Caco-2 (cell line): ENCODE results near the gene LRP6. TPM values are rescaled to one million over a fixed set of nuclear protein-coding genes. Genes with fewer than 3 reads are reported as not detected.
"Not testable (repeated sequence)": the region's sequence is repeated elsewhere in the genome, so short reads cannot be mapped to it uniquely, and the experiment has no call there.

Experiments used
- Bru-seq: library from RNA; stranded (reverse); fragments of 400-500 nt; gene quantifications from one replicate; lab custom pipeline; 2021; lab: Mats Ljungman, UMichigan
- BruChase-seq, 2 experiments: library from RNA; stranded (reverse); fragments of 400-500 nt; gene quantifications; one replicate each; lab custom pipeline; 2021; lab: Mats Ljungman, UMichigan
- BruUV-seq: library from RNA; stranded (reverse); fragments of 400-500 nt; replicated peaks from 2 replicates; lab custom pipeline; 2021; lab: Mats Ljungman, UMichigan
- CTCF ChIA-PET: fragments of 300-600 bp; sonication (Branson Sonifier 250); formaldehyde crosslinking; loops from one replicate; lab custom pipeline; 2022; ENCODE audit warnings: antibody characterized with exemption; lab: Charles Lee
- POLR2A ChIA-PET: fragments of 300-600 bp; sonication (Branson Sonifier 250); formaldehyde crosslinking; loops from one replicate; lab custom pipeline; 2022; ENCODE audit warnings: antibody characterized with exemption; lab: Charles Lee
- DNase-seq, 2 experiments: peaks; one replicate each; pipeline versions ENCODE4 v3.0.0 to v3.0.0-alpha.2; 2020 to 2022
- H3K27me3 ChIP-seq: replicated peaks from 2 replicates; pipeline ENCODE4 v1.6.0; 2011; ENCODE audit warnings: low read length; ENCODE audit not compliant: control insufficient read depth, insufficient read depth
- H3K36me3 ChIP-seq: 2 replicates; pipeline ENCODE4 v1.5.1; 2011; ENCODE audit warnings: low read length; ENCODE audit not compliant: control insufficient read depth, insufficient read depth
- H3K4me1 ChIP-seq: fragments of 250-450 bp; sonication (Bioruptor Pico); 2 replicates; pipeline ENCODE4 v1.5.1; 2020; ENCODE audit warnings: mild to moderate bottlenecking
- H3K4me3 ChIP-seq: 2 replicates; pipeline ENCODE4 v1.5.1; 2011; ENCODE audit warnings: low read depth, mild to moderate bottlenecking, control low read depth, low read length
- H3K9me3 ChIP-seq: fragments of 250-450 bp; sonication (Bioruptor Pico); 2 replicates; pipeline ENCODE4 v1.5.1; 2020; ENCODE audit warnings: mild to moderate bottlenecking, moderate library complexity
- H3K27ac Mint-ChIP-seq: one replicate; pipeline ENCODE4 v1.8.0; 2022; ENCODE audit warnings: mixed read lengths; ENCODE audit not compliant: unreplicated experiment
- H3K27me3 Mint-ChIP-seq: one replicate; pipeline ENCODE4 v1.8.0; 2022; ENCODE audit warnings: mixed read lengths; ENCODE audit not compliant: insufficient read depth, unreplicated experiment
- H3K36me3 Mint-ChIP-seq: one replicate; pipeline ENCODE4 v1.8.0; 2022; ENCODE audit warnings: mild to moderate bottlenecking, mixed read lengths; ENCODE audit not compliant: insufficient read depth, unreplicated experiment
- H3K4me1 Mint-ChIP-seq: one replicate; pipeline ENCODE4 v1.8.0; 2022; ENCODE audit warnings: low read depth, mixed read lengths; ENCODE audit not compliant: unreplicated experiment
- H3K4me3 Mint-ChIP-seq: one replicate; pipeline ENCODE4 v1.8.0; 2022; ENCODE audit warnings: mild to moderate bottlenecking, moderate library complexity, mixed read lengths; ENCODE audit not compliant: unreplicated experiment
- H3K9me3 Mint-ChIP-seq: one replicate; pipeline ENCODE4 v1.8.0; 2022; ENCODE audit warnings: mixed read lengths; ENCODE audit not compliant: unreplicated experiment
- intact Hi-C: fragments of 100-400 bp; cut with micrococcal nuclease; formaldehyde crosslinking; loops from one replicate; pipeline ENCODE4 v1.10.0; 2022; ENCODE audit not compliant: unreplicated experiment
- long read RNA-seq: library from polyadenylated mRNA; stranded (forward); transcript quantifications from one replicate; pipeline ENCODE4 v2.0.0, GENCODE V29; 2022
- total RNA-seq: library from RNA; stranded (reverse); gene quantifications from 2 replicates; pipeline ENCODE4 v1.2.3, GENCODE V29; 2022
- TF ChIP-seq, protein P1 (sequence below), 2 experiments: fragments of 200-600 bp in 1 of 2; IDR thresholded peaks; 1 replicate in 1 of 2; 2 replicates in 1 of 2; pipeline versions ENCODE4 v1.5.1 to v1.8.0; 2011 to 2022; ENCODE audit warnings: antibody characterized with exemption in 1 of 2, control low read depth in 1 of 2, inconsistent platforms in 1 of 2, low read depth in 1 of 2, low read length in 1 of 2, mild to moderate bottlenecking in 1 of 2, moderate library complexity in 1 of 2; ENCODE audit not compliant: insufficient read depth in 1 of 2, severe bottlenecking in 1 of 2, unreplicated experiment in 1 of 2

LRP6 gene
- total RNA-seq (72.7 and 78.4 TPM in 2 replicates), Bru-seq, nascent RNA (percentile 95 among the genes with signal in this experiment), BruChase-seq, experiment 1, labeled RNA remaining after a 2-hour chase (percentile 92 among the genes with signal in this experiment), BruChase-seq, experiment 2, labeled RNA remaining after a 6-hour chase (percentile 87 among the genes with signal in this experiment)
- long read RNA-seq, full-length matches to known transcripts = 1 of 33 reads
- long read RNA-seq, partial matches to known transcripts = 26 of 33 reads
- long read RNA-seq, other reads (novel, unspliced or antisense) = 6 of 33 reads

DNA sequence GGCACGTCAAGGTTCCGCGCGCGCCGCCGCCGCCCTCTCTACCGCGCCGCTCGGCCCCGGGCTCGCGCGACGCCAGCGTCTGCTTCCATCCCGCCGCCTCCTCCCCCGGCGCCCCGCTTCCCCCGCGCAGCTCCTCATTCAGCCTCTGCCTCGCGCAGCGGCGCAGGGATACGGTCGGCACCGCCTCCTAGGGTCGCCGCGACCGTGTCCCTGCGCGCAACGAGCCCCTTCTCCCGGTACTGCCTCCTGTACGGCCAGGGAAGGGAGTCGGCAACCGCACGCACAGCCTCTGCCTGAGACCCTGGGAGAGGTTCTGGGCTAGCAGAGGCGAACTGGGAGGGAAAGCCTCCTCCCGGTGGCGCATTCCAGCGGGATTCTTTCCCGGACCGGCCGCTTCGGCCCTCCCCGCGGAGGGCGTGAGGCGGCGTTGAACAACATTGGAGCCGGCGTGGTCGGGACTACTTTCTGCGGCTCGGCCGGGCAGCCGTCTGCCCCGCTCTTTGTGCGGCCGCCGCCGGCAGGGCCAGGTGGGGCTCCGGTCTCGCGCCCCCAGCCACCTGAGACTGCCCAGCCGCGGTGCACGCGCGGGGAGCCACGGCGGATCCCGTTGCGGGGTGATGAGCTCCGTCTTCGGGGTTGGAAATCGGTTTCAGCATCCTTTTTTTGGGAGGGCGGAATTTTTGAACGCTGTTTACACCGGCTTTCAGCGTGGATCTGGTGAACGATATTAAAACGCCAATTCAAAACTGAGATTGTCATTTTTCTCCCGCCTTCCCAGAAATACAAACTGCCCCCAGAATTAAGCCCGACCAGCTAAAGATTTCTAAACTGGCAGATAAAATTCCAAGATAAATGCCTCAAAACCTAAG is at the start of gene LRP6:
Gene LRP6 (minus strand): TSS at position 172 of the 869 bp plus-strand sequence. CDS start 309 bp downstream, outside the sequence.
- peaks cover 30% of the 10 kb centered on the region for H3K36me3 Mint-ChIP-seq
- DNase-seq = peak; percentile 97 to 98
- no peaks in the 10 kb centered on the region for H3K36me3 ChIP-seq
- peaks cover 33% of the 10 kb centered on the region for H3K4me1 Mint-ChIP-seq
- H3K27ac Mint-ChIP-seq = peak within 1 kb of the TSS; percentile 99
- H3K4me3 Mint-ChIP-seq = peak within 1 kb of the TSS; percentile 91
- no TSS peak for BruUV-seq
- peak within 1 kb of the TSS; percentile 100 for H3K4me3 ChIP-seq
- intact Hi-C loops = loop anchor here (1.0 to 10.0 kb wide), 5 partner anchors 53 to 448 kb away; partner anchors contain the start of gene CDKN1B
- no peaks in the 10 kb centered on the region for H3K27me3 Mint-ChIP-seq
- H3K9me3 Mint-ChIP-seq = no peaks in the 10 kb centered on the region
- POLR2A ChIA-PET = interaction anchor here (0.5 to 2.6 kb wide), 14 partner anchors 9 to 1096 kb away, joined by 3 to 22 read pairs (median 4); partner anchors contain the start of genes MANSC1 and SMIM10L1
- TF ChIP-seq, protein P1, sequence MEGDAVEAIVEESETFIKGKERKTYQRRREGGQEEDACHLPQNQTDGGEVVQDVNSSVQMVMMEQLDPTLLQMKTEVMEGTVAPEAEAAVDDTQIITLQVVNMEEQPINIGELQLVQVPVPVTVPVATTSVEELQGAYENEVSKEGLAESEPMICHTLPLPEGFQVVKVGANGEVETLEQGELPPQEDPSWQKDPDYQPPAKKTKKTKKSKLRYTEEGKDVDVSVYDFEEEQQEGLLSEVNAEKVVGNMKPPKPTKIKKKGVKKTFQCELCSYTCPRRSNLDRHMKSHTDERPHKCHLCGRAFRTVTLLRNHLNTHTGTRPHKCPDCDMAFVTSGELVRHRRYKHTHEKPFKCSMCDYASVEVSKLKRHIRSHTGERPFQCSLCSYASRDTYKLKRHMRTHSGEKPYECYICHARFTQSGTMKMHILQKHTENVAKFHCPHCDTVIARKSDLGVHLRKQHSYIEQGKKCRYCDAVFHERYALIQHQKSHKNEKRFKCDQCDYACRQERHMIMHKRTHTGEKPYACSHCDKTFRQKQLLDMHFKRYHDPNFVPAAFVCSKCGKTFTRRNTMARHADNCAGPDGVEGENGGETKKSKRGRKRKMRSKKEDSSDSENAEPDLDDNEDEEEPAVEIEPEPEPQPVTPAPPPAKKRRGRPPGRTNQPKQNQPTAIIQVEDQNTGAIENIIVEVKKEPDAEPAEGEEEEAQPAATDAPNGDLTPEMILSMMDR (IDR thresholded peaks at IDR 0.05; ENCODE audit: insufficient read depth in 1 of 2, low read depth in 1 of 2, low read length in 1 of 2, severe bottlenecking in 1 of 2, unreplicated experiment in 1 of 2) = no peak
- no peaks in the 10 kb centered on the region for H3K9me3 ChIP-seq
- CTCF ChIA-PET = interaction anchor here (0.6 to 1.5 kb wide), 9 partner anchors 9 to 508 kb away, joined by 3 to 6 read pairs (median 4); partner anchors contain the start of gene MANSC1
- peaks cover 12% of the 10 kb centered on the region; the same call in 1 of the 2 replicates for H3K4me1 ChIP-seq
- no peaks in the 10 kb centered on the region for H3K27me3 ChIP-seq

DNA sequence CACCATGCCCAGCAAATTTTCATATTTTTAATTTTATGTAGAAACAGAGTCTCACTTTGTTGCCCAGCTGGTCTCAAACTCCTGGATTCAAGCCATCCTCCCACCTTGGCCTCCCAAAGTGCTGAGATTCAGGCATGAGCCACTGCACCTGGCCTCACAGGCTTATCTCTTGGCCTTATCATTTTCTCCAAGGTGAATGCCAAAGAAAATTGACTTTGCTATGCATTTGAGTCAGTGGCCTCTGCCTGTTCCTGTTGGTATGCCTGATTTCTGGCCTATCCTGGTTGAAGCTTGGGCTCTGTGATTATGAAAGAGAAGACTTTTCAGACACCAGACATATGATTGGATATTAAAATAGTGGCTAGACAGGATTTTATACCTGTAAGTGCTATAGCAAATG is 49.0 kb upstream of the LRP6 start:
- Histone ChIP-seq H3K4me3 (no peak overlapping the region), H3K9me3 (no peaks in the 10 kb centered on the region), H3K27me3 (no peaks in the 10 kb centered on the region), H3K36me3 (no peaks in the 10 kb centered on the region), H3K4me1 (peaks cover 26% of the 10 kb centered on the region)
- peaks cover 37% of the 10 kb centered on the region for H3K4me1 Mint-ChIP-seq
- CTCF ChIA-PET = interaction anchor here (0.8 kb wide), 1 partner anchor 51 kb away, joined by 5 read pairs; no protein-coding TSS in a partner anchor
- TF ChIP-seq, protein P1 (IDR thresholded peaks at IDR 0.05; ENCODE audit: insufficient read depth in 1 of 2, low read depth in 1 of 2, low read length in 1 of 2, severe bottlenecking in 1 of 2, unreplicated experiment in 1 of 2) = no peak
- no peaks in the 10 kb centered on the region for H3K27me3 Mint-ChIP-seq
- no TSS peak for BruUV-seq
- peak; percentile 57 to 63 for DNase-seq
- peaks cover 27% of the 10 kb centered on the region for H3K36me3 Mint-ChIP-seq
- POLR2A ChIA-PET = no interaction called here
- no peak overlapping the region for H3K27ac Mint-ChIP-seq
- H3K9me3 Mint-ChIP-seq = no peaks in the 10 kb centered on the region
- no peak overlapping the region for H3K4me3 Mint-ChIP-seq
- intact Hi-C loops = loop anchor here (1.0 kb wide), 1 partner anchor 8 kb away; no protein-coding TSS in a partner anchor

DNA sequence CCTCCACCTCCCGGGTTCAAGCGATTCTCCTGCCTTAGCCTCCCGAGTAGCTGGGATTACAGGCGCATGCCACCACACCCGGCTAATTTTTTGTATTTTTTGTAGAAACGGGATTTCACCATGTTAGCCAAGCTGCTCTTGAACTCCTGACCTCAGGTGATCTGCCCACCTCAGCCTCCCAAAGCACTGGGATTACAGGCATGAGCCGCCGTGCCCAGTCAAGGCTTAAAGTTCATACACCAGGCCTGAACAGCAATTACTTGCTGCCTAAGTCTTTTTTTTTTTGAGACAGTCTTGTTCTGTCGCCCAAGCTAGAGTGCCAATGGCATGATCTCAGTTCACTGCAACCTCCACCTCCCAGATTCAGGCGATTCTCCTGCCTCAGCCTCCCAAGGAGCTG is 43.9 kb upstream of the LRP6 start:
- H3K27me3 ChIP-seq, POLR2A ChIA-PET, H3K9me3 ChIP-seq, H3K27me3 Mint-ChIP-seq, H3K4me3 Mint-ChIP-seq, DNase-seq, BruUV-seq, H3K27ac Mint-ChIP-seq, intact Hi-C loops, H3K4me3 ChIP-seq, H3K36me3 ChIP-seq, H3K9me3 Mint-ChIP-seq, H3K36me3 Mint-ChIP-seq: not testable (repeated sequence)
- peaks cover 41% of the 10 kb centered on the region for H3K4me1 Mint-ChIP-seq
- CTCF ChIA-PET = interaction anchor here (0.7 kb wide), 1 partner anchor 134 kb away, joined by 3 read pairs; no protein-coding TSS in a partner anchor
- H3K4me1 ChIP-seq = peaks cover 37% of the 10 kb centered on the region
